ENCODE results near the gene ZNF541.

Gene ZNF541

DNA sequence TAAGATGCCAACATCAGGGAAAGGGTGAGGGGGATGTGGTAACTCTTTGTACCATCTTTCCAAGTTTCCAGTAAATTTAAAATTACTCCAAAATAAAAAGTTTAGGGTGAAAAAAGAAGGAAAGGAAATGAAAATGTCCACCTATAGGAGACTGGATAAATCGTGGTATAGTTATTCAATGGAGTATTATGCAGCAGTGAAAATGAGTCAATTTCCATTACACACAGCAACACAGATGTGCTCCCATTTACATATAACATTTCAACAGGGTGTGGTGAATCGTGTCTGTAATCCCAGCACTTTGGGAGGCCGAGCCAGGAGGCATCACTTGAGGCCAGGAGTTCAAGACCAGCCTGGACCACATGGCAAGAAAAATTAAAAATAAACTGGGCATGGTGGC lies 7.4 kb upstream of the ZNF541 start:
- Histone ChIP-seq H3K36me3 (ENCODE audit: insufficient read depth, insufficient read length, low read length) (no peaks in the 10 kb centered on the region), H3K27me3 (ENCODE audit: insufficient read depth, insufficient read length) (peaks cover 5% of the 10 kb centered on the region), H3K9ac (ENCODE audit: insufficient read length, low read depth) (no peak overlapping the region), H3K9me3 (ENCODE audit: insufficient read depth, low read length) (no peaks in the 10 kb centered on the region), H3K4me3 (ENCODE audit: insufficient read length, low read depth) (no peak overlapping the region), H3K4me1 (ENCODE audit: insufficient read depth, insufficient read length) (no peaks in the 10 kb centered on the region)
- TF ChIP-seq YY1 (IDR thresholded peaks at IDR 0.05; ENCODE audit: insufficient read depth, insufficient read length) (no peak), SUZ12 (IDR thresholded peaks at IDR 0.05; ENCODE audit: extremely low read depth, insufficient read depth, insufficient read length) (no peak), ZNF274 (IDR thresholded peaks at IDR 0.05; ENCODE audit: low read depth, low read length) (no peak)
- no peak for DNase-seq (ENCODE audit: low read depth, low spot score)

DNA sequence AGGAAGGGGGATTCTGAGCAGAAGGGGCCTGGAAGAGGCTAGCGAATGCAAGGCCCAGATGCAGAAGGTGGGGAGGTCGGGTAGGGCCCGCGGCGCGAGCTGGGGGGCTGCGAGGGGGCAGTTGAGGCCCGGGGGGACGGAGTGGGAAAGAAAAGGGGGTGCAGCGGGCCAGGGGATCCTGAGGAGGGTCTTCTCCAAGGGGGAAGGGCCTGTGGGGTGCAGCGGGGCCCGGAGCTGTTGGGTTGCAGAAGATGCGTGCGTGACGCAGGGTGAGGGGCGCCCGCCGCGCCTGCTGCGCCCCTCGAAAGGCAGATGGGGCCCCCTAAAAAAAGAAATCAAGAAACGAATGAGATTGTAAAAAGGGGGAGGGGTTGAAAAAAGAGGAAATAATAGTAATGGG lies 313 bp downstream of the ZNF541 start:
- Histone ChIP-seq H3K27me3 (ENCODE audit: insufficient read depth, insufficient read length) (no peaks in the 10 kb centered on the region), H3K9ac (ENCODE audit: insufficient read length, low read depth) (no peak overlapping the region), H3K4me1 (ENCODE audit: insufficient read depth, insufficient read length) (no peaks in the 10 kb centered on the region), H3K4me3 (ENCODE audit: insufficient read length, low read depth) (no peak overlapping the region), H3K9me3 (ENCODE audit: insufficient read depth, low read length) (no peaks in the 10 kb centered on the region), H3K36me3 (ENCODE audit: insufficient read depth, insufficient read length, low read length) (no peaks in the 10 kb centered on the region)
- DNase-seq (ENCODE audit: low read depth, low spot score), result no peak
- TF ChIP-seq ZNF274 (IDR thresholded peaks at IDR 0.05; ENCODE audit: low read depth, low read length), result no peak
- TF ChIP-seq YY1 (IDR thresholded peaks at IDR 0.05; ENCODE audit: insufficient read depth, insufficient read length), result no peak
- no peak for TF ChIP-seq SUZ12 (IDR thresholded peaks at IDR 0.05; ENCODE audit: extremely low read depth, insufficient read depth, insufficient read length)

DNA sequence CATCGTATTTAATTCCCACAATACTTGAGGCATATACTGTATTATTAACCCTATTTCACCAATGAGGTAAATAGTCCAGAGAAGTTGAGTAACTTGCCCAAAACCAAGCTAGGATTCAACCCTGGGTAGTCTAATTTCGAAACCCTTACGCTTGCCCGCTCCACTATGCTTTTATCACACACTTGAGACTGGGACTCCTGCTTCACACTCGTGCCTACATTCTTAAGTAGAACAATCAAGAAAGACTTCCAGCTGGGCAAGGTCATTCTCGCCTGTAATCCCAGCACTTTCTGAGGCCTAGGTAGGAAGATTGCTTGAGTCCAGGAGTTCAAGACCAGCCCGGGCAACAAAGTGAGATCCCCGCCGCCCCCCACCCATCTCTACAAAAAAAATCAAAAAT lies 3.6 kb downstream of the ZNF541 start:
- no peaks in the 10 kb centered on the region for H3K4me1 ChIP-seq (ENCODE audit: insufficient read depth, insufficient read length)
- TF ChIP-seq YY1 (IDR thresholded peaks at IDR 0.05; ENCODE audit: insufficient read depth, insufficient read length) (no peak), SUZ12 (IDR thresholded peaks at IDR 0.05; ENCODE audit: extremely low read depth, insufficient read depth, insufficient read length) (no peak), ZNF274 (IDR thresholded peaks at IDR 0.05; ENCODE audit: low read depth, low read length) (no peak)

DNA sequence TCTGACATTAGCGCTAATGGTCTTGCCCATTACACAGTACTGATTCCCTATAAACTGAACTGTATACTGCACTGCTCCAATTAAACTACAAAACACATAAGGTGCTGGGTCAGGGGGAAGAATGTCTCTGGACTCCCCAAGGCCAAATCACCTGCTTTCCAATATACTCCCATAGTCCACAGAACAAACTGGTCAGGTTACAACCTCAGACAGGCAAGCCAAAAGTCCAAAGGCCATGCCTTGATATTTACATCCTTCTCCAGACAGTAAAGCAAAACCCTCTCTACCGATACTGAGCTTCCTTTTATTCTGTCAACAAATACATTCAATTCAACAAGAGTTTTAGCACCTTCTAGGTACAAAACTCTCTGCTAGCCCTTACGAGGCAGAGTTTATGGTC lies 8.9 kb downstream of the ZNF541 start:
- H3K4me3 ChIP-seq (ENCODE audit: insufficient read length, low read depth), result no peak overlapping the region
- no peaks in the 10 kb centered on the region for H3K4me1 ChIP-seq (ENCODE audit: insufficient read depth, insufficient read length)
- H3K36me3 ChIP-seq (ENCODE audit: insufficient read depth, insufficient read length, low read length), result no peaks in the 10 kb centered on the region
- H3K27me3 ChIP-seq (ENCODE audit: insufficient read depth, insufficient read length), result no peaks in the 10 kb centered on the region
- TF ChIP-seq SUZ12 (IDR thresholded peaks at IDR 0.05; ENCODE audit: extremely low read depth, insufficient read depth, insufficient read length) (no peak), YY1 (IDR thresholded peaks at IDR 0.05; ENCODE audit: insufficient read depth, insufficient read length) (no peak), ZNF274 (IDR thresholded peaks at IDR 0.05; ENCODE audit: low read depth, low read length) (no peak)
- no peaks in the 10 kb centered on the region for H3K9me3 ChIP-seq (ENCODE audit: insufficient read depth, low read length)
- DNase-seq (ENCODE audit: low read depth, low spot score), result no peak
- H3K9ac ChIP-seq (ENCODE audit: insufficient read length, low read depth), result no peak overlapping the region

More for the DNA sequence above, 3.6 kb downstream of the ZNF541 start:
- H3K9ac ChIP-seq (ENCODE audit: insufficient read length, low read depth), result no peak overlapping the region
- H3K27me3 ChIP-seq (ENCODE audit: insufficient read depth, insufficient read length), result no peaks in the 10 kb centered on the region
- no peaks in the 10 kb centered on the region for H3K36me3 ChIP-seq (ENCODE audit: insufficient read depth, insufficient read length, low read length)
- no peaks in the 10 kb centered on the region for H3K9me3 ChIP-seq (ENCODE audit: insufficient read depth, low read length)
- no peak overlapping the region for H3K4me3 ChIP-seq (ENCODE audit: insufficient read length, low read depth)
- no peak for DNase-seq (ENCODE audit: low read depth, low spot score)

DNA sequence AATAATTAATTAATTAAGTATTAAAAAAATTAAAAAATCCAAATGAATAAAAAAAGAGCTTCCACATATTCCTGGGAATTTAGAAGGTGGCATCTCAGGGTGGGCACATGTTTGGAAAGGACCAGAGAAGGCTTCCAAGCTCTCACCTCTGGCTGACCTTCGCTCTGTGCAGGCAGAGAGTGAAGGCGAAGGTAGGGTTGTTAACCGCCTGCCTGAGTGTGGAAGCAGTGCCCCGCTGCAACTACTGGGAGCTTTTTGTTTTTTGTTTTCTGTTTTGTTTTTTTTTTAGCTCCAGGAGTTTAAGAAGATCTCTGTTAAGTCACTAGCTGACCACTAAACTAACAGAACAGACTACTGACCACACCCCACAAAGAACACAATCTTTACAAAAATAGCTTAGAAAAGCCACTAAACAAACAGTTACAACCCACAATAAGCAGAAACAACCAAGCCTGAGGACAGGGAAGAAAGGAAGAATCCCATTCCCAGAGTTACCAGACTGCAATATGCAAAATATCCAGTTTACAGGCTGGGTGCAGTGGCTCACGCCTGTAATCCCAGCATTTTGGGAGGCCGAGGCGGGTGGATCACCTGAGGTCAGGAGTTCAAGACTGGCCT lies 11.4 kb downstream of the ZNF541 start:
- no peak for DNase-seq (ENCODE audit: low read depth, low spot score)
- H3K4me1 ChIP-seq (ENCODE audit: insufficient read depth, insufficient read length), result no peaks in the 10 kb centered on the region
- H3K36me3 ChIP-seq (ENCODE audit: insufficient read depth, insufficient read length, low read length), result no peaks in the 10 kb centered on the region
- TF ChIP-seq SUZ12 (IDR thresholded peaks at IDR 0.05; ENCODE audit: extremely low read depth, insufficient read depth, insufficient read length) (no peak), YY1 (IDR thresholded peaks at IDR 0.05; ENCODE audit: insufficient read depth, insufficient read length) (no peak), ZNF274 (IDR thresholded peaks at IDR 0.05; ENCODE audit: low read depth, low read length) (no peak)
- no peak overlapping the region for H3K9ac ChIP-seq (ENCODE audit: insufficient read length, low read depth)
- no peaks in the 10 kb centered on the region for H3K9me3 ChIP-seq (ENCODE audit: insufficient read depth, low read length)
- H3K27me3 ChIP-seq (ENCODE audit: insufficient read depth, insufficient read length), result no peaks in the 10 kb centered on the region
- no peak overlapping the region for H3K4me3 ChIP-seq (ENCODE audit: insufficient read length, low read depth)

DNA sequence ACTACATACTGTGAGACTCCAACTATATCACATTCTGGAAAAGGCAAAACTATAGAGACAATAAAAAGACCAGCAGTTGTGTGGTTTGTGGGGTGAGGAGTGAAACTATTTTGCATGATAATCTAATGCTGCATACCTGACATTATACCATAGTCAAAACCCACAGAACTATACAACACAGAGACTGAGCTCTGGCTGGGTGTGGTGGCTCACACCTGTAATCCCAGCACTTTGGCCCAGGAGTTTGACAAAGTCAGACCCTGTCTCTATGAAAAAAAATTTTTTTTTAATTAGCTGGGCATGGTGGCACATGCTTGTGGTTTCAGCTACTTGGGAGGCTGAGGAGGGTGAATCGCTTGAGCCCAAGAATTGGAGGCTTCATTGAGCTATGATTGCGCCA lies 11.9 kb downstream of the ZNF541 start:
- no peaks in the 10 kb centered on the region for H3K27me3 ChIP-seq (ENCODE audit: insufficient read depth, insufficient read length)
- no peaks in the 10 kb centered on the region for H3K4me1 ChIP-seq (ENCODE audit: insufficient read depth, insufficient read length)
- no peak overlapping the region for H3K4me3 ChIP-seq (ENCODE audit: insufficient read length, low read depth)
- H3K9me3 ChIP-seq (ENCODE audit: insufficient read depth, low read length), result no peaks in the 10 kb centered on the region
- TF ChIP-seq YY1 (IDR thresholded peaks at IDR 0.05; ENCODE audit: insufficient read depth, insufficient read length) (no peak), ZNF274 (IDR thresholded peaks at IDR 0.05; ENCODE audit: low read depth, low read length) (no peak), SUZ12 (IDR thresholded peaks at IDR 0.05; ENCODE audit: extremely low read depth, insufficient read depth, insufficient read length) (no peak)
- no peaks in the 10 kb centered on the region for H3K36me3 ChIP-seq (ENCODE audit: insufficient read depth, insufficient read length, low read length)
- no peak overlapping the region for H3K9ac ChIP-seq (ENCODE audit: insufficient read length, low read depth)
- no peak for DNase-seq (ENCODE audit: low read depth, low spot score)

DNA sequence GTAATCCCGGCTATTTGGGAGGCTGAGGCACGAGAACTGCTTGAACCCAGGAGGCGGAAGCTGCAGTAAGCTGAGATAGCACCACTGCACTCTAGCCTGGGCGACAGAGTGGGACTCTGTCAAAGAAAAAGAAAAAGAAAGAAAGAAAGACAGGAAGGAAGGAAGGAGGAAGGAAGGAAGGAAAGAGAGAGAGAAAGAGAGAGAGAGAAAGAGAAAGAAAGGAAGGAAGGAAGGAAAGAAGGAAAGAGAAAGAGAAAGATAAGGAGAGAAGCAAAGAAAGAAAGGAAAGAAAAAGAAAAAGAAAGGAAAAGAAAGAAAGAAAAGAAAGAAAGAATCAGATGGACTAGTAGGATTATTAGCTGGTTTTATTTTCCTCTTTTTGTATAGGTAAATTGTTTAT lies 22.8 kb downstream of the ZNF541 start:
- no peak overlapping the region for H3K4me3 ChIP-seq (ENCODE audit: insufficient read length, low read depth)
- no peaks in the 10 kb centered on the region for H3K27me3 ChIP-seq (ENCODE audit: insufficient read depth, insufficient read length)
- H3K9me3 ChIP-seq (ENCODE audit: insufficient read depth, low read length), result no peaks in the 10 kb centered on the region
- peaks cover 6% of the 10 kb centered on the region for H3K4me1 ChIP-seq (ENCODE audit: insufficient read depth, insufficient read length)
- no peak for DNase-seq (ENCODE audit: low read depth, low spot score)
- H3K36me3 ChIP-seq (ENCODE audit: insufficient read depth, insufficient read length, low read length), result no peaks in the 10 kb centered on the region
- no peak overlapping the region for H3K9ac ChIP-seq (ENCODE audit: insufficient read length, low read depth)
- no peak for TF ChIP-seq SUZ12 (IDR thresholded peaks at IDR 0.05; ENCODE audit: extremely low read depth, insufficient read depth, insufficient read length)
